ENCODE data around the gene ABCG2. TPM values are rescaled to one million over a fixed set of nuclear protein-coding genes. Genes with fewer than 3 reads are reported as not detected.

The ABCG2 gene
- total RNA-seq, 1 donor from 2014 or later: 37.0 TPM

- Mint-ChIP-seq H3K36me3 (ENCODE audit: low read depth, unreplicated experiment) (peaks cover 15% of the 10 kb centered on the region), H3K27ac (ENCODE audit: unreplicated experiment) (no peak overlapping the region), H3K27me3 (ENCODE audit: unreplicated experiment) (no peaks in the 10 kb centered on the region), H3K4me3 (ENCODE audit: unreplicated experiment) (no peak overlapping the region), H3K4me1 (ENCODE audit: unreplicated experiment) (no peaks in the 10 kb centered on the region), H3K9me3 (ENCODE audit: unreplicated experiment) (no peaks in the 10 kb centered on the region)
- no peak for DNase-seq (ENCODE audit: low spot score)
- no peak for TF ChIP-seq CTCF (IDR thresholded peaks at IDR 0.05; ENCODE audit: unreplicated experiment)
These were observed 113.4 kb downstream of the ABCG2 start for GRCh38 chr4:88045021-88045420.

GRCh38 chr4:88043586-88044340 lies 114.7 kb downstream of the ABCG2 start:
- no peaks in the 10 kb centered on the region for H3K9me3 Mint-ChIP-seq (ENCODE audit: unreplicated experiment)
- H3K27me3 Mint-ChIP-seq (ENCODE audit: unreplicated experiment): no peaks in the 10 kb centered on the region
- TF ChIP-seq CTCF (IDR thresholded peaks at IDR 0.05; ENCODE audit: unreplicated experiment): no peak
- no peak overlapping the region for H3K4me3 Mint-ChIP-seq (ENCODE audit: unreplicated experiment)
- no peak for DNase-seq (ENCODE audit: low spot score)
- peaks cover 18% of the 10 kb centered on the region for H3K36me3 Mint-ChIP-seq (ENCODE audit: low read depth, unreplicated experiment)
- H3K27ac Mint-ChIP-seq (ENCODE audit: unreplicated experiment): no peak overlapping the region
- H3K4me1 Mint-ChIP-seq (ENCODE audit: unreplicated experiment): no peaks in the 10 kb centered on the region

- DNase-seq (ENCODE audit: low spot score): no peak
- Mint-ChIP-seq H3K36me3 (ENCODE audit: low read depth, unreplicated experiment) (peaks cover 18% of the 10 kb centered on the region), H3K9me3 (ENCODE audit: unreplicated experiment) (no peaks in the 10 kb centered on the region), H3K4me3 (ENCODE audit: unreplicated experiment) (no peak overlapping the region), H3K27ac (ENCODE audit: unreplicated experiment) (no peak overlapping the region), H3K4me1 (ENCODE audit: unreplicated experiment) (no peaks in the 10 kb centered on the region), H3K27me3 (ENCODE audit: unreplicated experiment) (no peaks in the 10 kb centered on the region)
- TF ChIP-seq CTCF (IDR thresholded peaks at IDR 0.05; ENCODE audit: unreplicated experiment): no peak
These were observed 115.4 kb downstream of the ABCG2 start for GRCh38 chr4:88043001-88043400.

GRCh38 chr4:88041626-88042025 lies 116.8 kb downstream of the ABCG2 start:
- Mint-ChIP-seq H3K27ac (ENCODE audit: unreplicated experiment) (no peak overlapping the region), H3K36me3 (ENCODE audit: low read depth, unreplicated experiment) (peaks cover 18% of the 10 kb centered on the region)
- no peak for DNase-seq (ENCODE audit: low spot score)

More at GRCh38 chr4:88041626-88042025, 116.8 kb downstream of the ABCG2 start:
- no peaks in the 10 kb centered on the region for H3K27me3 Mint-ChIP-seq (ENCODE audit: unreplicated experiment)
- no peaks in the 10 kb centered on the region for H3K9me3 Mint-ChIP-seq (ENCODE audit: unreplicated experiment)
- TF ChIP-seq CTCF (IDR thresholded peaks at IDR 0.05; ENCODE audit: unreplicated experiment): no peak
- no peak overlapping the region for H3K4me3 Mint-ChIP-seq (ENCODE audit: unreplicated experiment)
- no peaks in the 10 kb centered on the region for H3K4me1 Mint-ChIP-seq (ENCODE audit: unreplicated experiment)

Measured in endothelial cell (in vitro differentiated cells).